Measurements from ENCODE around the gene ALG14.

DNA sequence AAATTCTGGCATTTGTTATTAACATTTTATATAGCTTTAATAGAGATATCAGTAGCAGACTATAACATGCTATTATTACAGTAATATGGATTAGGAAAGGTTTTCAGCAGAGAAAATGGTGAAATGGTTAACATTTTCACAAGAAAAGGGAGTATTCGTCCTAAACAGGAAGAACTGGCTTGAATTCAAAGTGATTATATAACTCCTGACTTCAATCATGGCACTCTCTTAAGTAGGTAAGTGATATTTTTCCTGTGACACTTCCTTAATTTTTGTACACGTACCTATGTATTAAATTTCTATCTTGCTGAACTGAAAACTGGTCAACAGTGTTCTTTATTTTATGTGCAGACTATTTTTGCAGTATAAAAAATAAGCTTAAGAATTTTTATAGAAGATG, 77.9 kb downstream of the ALG14 start:
- TF ChIP-seq POLR2A (IDR thresholded peaks at IDR 0.05) = no peak
- TF ChIP-seq, protein P1, sequence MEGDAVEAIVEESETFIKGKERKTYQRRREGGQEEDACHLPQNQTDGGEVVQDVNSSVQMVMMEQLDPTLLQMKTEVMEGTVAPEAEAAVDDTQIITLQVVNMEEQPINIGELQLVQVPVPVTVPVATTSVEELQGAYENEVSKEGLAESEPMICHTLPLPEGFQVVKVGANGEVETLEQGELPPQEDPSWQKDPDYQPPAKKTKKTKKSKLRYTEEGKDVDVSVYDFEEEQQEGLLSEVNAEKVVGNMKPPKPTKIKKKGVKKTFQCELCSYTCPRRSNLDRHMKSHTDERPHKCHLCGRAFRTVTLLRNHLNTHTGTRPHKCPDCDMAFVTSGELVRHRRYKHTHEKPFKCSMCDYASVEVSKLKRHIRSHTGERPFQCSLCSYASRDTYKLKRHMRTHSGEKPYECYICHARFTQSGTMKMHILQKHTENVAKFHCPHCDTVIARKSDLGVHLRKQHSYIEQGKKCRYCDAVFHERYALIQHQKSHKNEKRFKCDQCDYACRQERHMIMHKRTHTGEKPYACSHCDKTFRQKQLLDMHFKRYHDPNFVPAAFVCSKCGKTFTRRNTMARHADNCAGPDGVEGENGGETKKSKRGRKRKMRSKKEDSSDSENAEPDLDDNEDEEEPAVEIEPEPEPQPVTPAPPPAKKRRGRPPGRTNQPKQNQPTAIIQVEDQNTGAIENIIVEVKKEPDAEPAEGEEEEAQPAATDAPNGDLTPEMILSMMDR (IDR thresholded peaks at IDR 0.05) = no peak

Data from Peyer's patch (tissue), 4 donors.